Colon (tissue), 2 donors: ENCODE measurements around the gene CYBA.
"Not testable (repeated sequence)": the region's sequence is repeated elsewhere in the genome, so short reads cannot be mapped to it uniquely, and the experiment has no call there.

Experiments
- FAIRE-seq: peaks from 2 replicates; lab custom pipeline; 2012; peaks lifted over from hg19 to GRCh38; lab: Jason Lieb, UNC
- donor health status: control.
- donor health status: control.

The CYBA gene

DNA sequence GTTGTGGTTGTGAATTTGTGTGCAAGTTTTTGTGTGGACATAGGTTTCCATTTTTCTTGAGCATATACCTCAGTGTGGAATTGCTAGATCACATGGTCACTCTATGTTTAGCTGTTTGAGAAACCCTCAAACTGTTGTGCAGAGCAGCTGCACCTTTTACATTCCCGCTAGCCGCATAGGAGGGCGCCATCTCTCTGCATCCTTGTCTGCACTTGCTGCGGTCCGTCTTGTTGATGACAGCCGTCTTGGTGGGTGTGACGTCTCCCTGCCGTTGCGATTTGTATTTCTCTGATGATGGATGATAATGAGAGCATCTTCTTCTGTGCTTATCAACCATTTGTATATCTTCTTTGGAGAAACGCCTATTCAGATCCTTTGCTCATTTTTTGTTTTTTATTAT is 37.6 kb downstream of the CYBA start:
- FAIRE-seq, result no peak

DNA sequence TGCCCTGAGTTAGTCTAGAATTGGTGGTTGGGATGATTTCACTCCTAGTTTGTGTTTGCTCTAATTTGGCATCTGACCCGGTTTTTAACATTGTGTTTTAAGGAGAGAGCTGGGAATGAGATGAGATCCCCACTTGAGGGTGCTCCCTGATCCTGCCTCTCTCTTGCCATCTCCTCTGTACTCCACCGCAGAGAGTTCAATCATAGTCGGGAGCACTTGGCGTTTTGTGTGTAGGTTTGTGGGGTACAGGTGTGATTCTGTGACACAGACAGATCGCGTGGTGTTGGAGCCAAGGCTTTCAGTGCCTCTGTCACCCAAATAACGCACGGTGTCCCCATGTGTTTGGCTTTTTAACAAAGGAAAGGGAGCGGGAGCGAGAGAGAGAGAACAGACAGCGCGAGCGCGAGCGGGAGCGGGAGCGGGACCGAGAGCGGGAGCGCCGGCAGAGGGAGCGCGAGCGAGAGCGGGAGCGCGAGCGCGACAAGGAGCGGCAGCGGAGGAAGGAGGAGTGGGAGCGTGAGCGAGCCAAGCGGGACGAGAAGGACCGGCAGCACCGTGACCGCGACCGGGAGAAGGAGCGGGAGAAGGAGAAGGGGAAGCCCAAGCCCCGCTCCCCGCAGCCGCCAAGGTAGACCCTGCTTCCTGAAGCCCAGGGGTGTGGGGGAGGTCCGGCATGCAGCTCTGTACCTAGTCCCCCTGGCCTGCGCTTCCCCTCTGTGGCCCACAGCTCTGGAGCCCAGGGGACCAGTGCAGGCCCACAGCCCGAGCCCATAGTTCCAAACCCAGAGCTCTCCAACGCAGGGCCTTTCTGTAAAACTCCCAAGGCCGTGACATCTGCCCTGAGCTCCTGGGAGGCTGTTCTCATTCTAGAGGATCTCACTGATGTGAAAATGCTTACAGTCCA is 39.7 kb downstream of the CYBA start:
- no peak for FAIRE-seq

DNA sequence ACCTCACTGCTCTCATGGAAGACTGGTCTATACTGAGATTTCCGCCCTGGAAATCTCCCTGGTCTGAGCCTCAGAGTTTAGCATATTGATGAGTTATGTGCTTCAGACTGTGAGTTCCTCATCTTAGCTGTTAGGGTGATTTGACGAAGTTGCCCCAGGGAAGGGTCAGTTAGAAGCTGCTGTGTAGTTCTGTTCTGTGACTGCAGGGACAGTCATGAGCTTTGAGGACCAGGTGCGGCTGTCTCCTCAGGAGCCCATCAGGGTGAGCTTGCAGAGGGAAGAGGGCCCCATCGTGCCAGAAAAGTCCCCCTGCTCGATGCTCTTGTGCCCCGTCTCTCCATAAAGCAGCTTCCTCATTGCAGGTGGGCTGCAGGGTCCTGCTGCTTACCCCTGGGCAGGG is 40.8 kb downstream of the CYBA start:
- no peak for FAIRE-seq

DNA sequence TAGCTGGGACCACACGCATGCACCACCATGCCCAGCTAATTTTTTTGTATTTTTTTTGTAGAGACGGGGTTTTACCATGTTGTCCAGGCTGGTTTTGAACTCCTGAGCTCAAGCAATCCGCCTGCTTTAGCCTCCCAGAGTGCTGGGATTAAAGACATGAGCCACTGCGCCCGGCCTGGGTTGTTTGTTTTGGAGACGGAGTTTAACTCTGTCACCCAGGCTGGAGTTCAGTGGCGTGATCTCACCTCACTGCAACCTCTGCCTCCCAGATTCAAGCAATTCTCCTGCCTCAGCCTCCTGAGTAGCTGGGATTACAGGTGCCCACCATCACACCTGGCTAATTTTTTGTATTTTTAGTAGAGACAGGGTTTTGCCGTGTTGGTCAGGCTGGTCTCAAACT is 41.4 kb downstream of the CYBA start:
- FAIRE-seq, result not testable (repeated sequence)

DNA sequence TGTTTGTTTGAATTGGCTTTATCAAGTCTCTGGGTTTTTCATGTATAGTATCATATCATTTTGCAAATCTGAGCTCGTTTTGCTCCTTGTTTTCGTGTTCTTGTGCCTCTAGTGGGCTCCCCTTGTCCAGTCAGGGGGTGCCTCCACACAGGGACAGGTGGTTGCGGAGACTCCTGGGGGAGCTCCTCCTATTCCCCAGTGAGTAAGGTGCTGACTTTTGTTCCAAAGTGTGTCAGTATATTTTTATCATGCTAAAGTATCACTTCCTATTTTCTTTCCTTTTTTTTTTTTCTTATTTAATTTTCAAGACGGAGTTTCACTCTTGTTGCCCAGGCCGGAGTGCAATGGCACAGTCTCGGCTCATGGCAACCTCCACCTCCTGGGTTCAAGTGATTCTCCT is 42.8 kb downstream of the CYBA start:
- no peak for FAIRE-seq

DNA sequence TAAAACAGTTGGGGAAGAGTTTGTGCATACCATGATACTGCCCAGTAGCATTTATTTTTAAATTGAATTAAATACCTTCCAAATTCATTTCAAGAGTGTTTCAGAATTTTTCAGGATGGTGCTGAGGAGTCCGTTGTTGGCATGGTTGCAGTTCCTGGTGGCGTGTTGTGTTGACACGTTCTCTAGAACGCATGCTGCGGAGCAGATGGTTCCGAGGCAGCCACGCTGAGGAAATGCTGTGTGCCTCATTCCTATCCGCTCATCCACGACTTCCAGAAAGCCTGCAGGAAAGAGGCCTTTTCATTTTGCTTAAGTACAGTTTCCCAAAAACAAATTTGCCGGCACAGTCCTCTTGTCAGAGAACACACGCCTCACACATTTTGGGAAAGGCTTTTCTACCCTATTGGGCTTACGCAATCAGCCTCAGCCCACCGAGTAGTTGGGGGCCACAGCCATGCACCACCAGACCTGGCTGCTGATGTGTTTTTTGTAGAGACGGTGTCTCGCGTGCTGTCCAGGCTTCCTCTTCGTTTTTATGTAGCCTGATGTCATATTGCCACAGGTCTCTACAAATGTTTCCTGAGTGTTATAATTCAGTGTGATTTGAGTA is 44.6 kb downstream of the CYBA start:
- no peak for FAIRE-seq

DNA sequence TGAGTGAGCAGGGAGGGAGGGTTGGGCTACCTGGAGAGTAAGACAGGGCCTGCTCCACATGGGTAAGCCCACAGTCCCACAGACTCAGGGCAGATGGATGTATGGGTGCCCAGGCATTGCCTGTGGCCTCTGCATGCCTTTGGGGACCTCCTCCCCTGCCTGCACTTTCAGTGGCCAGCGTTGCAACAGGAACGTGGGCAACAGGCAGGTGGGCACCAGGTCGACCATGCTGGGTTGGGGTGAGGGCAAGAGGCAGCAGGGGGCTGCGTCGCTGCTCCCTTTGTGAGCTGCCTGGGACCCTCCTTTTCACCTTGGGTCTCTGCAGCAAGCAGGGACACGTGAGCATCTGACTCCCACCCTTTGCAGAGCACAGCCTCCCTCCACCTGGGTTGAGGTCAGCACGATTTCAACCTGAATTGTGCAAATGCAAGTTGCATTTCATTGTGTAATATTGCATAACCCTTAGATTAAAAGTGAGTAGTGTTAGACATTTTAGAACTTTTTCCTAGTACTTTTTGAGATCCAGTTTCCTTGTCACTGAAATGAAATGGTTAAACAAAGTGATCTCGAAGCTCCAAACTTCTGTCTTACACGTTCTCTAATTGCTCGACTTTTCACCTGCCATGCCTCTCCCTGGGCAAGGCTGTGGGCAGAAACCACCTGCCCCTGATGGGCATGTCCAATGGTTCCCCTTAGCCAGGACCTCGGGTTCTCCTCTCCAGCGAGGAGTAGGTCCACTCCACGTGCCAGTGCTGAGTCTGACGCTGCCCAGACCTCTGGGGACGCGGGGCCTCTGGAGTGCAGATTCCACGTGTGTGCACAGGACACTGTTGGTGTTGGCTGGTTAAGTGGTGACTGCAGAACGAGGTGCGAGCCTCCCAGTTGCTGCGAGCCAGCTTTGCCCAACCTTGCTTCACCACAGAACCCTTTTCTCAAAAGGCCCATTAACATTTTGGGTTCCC is 45.4 kb downstream of the CYBA start:
- no peak for FAIRE-seq

DNA sequence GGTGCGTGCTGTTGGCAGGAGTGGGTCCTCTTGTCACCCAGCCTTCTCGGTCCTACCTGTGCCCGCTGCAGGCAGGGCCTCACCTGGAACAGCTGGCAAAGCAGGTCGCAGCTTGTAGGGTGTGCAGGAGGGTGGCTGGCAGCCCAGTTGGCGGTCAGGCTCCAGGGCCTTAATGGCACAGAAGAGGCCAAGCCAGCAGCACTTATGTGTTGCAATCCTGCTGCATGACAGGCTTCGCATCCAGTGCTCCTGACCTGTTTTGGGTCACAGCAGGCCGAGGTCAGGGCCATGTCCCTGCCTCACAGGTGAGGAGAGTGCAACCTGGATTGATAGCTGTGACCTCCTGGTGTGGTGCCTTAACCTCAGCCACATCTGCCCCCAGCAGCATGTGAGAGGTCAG is 48.8 kb downstream of the CYBA start:
- FAIRE-seq, result no peak

DNA sequence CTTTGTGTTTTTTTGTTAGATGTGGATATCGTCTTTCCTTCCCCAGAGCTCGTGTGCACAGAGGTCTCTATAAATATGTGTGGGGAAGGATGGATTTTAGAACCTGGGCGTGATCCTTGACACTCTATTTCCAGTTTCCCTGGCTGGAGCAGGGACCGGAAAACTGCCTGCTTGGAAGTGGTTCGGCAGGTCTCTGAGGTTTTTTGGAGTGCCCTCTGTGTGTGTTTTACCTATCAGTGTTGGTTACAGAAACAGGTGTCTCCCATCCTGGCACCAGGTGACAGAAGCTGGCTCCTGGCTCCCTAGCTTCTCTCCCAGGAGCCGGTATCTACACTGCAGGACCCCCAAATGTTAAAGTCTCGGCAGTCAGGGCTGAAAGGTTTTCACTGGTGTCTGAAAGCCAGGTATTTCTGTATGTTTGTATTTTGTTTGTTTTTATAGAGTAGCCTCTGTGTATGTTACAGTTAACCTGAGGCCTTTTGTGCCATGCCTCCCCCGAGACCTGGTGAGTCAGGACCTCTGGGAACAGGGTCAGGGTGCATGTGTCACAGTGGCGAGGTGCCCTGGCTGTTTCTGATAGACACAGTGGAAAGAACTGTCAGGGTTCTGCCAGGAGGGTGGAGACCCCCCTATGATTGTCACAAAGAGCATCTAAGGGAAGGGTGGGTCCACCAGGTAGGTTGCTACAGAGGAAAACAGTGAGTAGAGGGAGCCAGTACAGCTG is 49.4 kb downstream of the CYBA start:
- no peak for FAIRE-seq

DNA sequence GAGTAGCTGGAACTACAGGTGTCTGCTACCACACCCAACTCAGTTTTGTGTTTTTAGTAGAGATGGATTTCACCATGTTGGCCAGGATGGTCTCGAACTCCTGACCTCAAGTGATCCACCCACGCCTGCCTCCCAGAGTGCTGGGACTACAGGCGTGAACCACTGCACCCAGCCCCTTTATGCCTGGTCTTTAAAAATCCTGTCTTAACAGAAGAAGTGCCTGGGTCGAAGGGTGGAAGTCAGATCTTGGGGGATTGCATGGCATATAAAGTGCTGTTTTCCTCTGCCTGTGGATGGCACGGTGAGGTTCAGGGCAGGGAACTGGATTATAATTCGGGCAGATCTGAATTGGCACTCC is 50.3 kb downstream of the CYBA start:
- FAIRE-seq, result no peak

DNA sequence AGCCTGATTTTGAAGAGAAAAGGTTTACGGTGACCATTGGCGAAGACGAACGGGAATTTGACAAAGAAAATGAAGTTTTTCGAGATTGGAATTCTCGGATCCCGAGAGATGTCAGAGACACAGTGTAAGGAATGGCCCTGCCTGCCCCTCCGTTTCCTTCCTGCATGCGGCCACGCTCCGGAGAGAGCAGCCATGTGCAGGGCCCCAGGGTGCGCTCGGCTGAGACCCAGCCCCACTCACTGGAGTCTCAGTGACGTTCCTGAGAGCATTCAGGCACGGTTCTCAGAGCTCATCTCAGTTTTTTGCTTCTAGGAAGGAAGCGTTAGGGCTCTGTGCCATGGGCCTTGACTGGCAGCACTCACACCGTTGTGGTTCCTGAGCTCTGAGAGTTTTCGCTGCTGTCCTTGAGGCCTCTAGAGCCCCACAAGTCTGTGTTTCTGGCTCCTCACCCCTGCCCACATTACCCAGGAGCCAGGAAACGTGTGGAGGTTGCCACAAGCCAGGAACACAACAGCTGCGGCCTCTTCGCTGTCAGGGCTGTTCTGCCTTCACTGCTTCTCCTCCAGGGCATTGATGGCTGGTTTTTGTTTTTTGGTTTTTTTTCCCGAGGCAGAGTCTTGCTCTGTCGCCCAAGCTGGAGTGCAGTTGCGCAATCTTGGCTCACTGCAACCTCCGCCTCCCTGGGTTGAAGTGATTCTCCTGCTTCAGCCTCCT is 50.9 kb downstream of the CYBA start:
- no peak for FAIRE-seq

DNA sequence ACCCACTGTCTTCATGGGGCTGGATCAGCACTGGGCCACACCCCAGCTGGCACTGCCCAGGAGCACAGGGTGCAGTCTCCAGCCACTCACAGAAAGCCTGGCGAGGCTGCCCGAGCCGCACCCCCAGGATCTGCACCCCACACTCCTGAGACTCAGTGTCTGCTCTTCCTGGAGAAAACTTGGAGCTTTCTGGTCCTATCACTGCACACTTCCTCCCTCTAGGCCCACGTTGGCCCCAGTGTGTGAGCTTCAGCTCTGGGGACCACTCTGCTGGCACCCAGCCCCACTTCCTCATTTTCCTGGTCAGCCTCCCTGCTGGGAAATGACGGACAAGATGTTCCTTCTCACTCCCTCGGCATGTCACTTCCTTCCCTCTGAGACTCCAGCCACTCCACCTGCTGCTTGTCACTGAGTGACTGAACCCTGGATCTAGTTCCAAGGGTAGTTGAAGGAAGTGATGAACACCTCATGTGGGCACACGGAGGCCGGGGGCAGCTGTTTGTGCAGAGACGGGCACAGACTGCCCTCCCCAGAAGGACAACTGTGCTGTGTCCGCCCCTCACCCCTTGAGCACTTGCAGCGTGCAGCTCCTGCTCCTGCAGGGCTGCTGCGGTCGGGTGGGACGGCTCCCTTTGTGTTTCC is 51.6 kb downstream of the CYBA start:
- no peak for FAIRE-seq

DNA sequence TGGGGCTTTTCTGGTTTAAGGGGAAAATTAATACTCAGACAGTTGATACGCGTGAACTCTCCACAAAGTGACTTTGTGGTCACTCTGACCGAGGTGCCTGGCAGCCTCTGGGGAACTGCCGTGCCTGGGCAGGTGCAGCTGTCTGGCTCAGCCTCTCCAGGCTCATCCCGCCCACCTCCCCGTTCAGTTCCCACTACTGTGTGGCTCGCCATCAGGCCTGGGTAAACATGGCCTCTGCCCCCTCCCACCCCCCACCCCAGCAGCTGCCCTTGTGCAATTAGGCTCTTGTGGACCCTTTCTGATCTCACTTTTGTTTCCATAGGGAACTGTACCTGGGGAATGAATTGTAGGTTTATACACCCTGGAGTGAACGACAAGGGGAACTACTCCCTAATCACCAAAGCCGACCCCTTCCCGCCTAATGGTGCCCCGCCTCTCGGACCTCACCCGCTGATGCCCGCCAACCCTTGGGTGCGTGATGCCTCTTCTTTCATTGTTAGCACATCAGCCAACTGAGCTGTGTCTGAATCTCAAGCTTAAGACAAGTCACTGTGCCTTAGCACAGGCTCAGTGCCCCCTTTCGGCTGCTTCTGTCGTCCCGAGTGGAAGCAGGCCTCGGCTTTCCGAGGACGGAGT is 52.9 kb downstream of the CYBA start:
- no peak for FAIRE-seq

DNA sequence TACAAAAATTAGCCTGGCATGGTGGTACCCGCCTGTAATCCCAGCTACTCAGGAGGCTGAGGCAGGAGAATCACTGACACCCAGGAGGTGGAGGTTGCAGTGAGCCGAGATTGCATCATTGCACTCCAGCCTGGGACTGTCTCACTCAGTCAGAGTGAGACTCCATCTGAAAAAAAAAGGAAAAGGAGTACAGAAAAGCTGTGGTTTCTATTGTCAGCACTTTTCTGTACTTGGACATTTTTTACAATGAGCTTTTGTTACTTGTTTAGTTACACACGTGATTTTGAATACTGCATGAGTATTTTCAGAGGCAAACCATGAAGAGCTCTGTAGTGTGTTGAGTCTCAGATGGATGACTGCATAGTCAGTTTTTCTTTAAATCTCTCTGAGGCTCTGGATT is 54.4 kb downstream of the CYBA start:
- FAIRE-seq, result no peak

DNA sequence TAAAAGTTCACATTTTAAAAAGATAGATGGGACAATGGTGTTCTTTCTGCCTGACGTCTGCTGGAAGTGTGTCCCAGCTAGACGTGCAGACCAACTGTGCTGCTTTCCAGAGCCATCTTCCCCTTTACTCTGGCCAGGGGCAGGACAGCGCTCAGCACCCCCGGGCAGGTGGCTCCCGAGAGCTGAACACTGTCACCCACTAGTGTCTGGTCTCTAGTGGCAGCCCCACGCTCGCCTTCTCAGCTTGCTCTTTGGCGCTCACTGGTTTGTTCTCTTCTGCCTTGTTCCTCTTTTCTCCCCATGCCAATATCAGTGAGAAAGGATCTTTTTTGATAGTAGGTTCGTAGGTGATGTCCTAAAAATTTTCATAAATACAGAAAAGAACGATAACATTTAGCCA is 54.9 kb downstream of the CYBA start:
- no peak for FAIRE-seq

DNA sequence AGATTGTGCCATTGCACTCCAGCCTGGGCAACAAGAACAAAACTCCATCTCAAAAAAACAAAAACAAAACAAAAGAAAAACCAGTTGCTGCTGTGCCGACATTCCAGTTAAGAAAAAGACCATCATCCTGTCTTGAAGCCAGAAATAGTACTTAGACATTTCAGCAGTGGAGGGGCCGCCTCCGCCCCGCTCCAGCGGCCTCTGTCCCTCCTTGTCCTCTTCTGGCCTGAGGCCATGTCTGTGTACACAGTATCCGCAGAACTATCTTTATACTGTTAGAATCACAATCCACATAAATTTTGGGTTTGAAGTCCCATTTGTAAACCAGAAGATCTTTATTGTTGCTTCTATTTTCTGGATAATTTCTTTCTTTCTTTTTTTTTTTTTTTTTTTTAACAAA is 55.8 kb downstream of the CYBA start:
- FAIRE-seq, result no peak

DNA sequence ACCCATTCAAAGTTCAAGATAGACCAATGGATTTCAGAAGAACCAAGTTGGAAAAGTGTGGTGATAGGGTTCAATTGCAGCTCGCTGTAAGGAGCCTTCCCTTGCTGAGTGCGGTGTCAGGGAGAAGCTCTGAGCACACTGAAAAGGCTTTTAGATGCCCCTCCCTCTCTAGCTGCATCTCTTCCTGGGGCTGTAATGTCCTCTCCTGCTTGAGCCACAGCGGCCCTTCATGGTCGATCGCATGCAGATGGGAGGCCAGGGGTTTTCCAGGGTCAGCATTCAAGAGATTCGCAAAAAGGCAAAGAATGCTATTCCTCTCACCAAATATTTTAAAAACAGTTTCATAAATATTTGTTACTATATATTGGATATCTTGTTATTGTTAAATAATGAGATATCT is 56.9 kb downstream of the CYBA start:
- no peak for FAIRE-seq

DNA sequence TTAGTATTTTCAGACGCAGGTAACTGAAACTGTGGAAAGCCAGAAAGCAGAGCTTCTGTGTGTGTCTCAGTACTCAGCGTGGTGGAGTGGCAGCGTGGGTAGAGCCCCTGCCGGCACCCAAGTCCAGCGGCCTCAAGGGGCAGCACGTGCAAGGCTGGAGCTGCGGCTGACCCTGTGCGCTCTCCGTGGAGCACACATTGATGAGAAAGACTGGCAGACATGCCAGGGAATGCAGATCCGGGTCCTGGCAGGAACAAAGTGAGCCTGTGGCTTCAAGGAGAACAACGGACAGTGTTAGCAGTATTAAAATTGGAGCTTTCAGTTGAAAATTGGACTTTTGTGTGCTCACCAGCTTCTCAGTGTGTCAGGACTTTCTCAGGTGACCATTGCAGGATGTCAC is 57.4 kb downstream of the CYBA start:
- FAIRE-seq, result no peak
